ENCODE data around the gene RPL39. TPM values are rescaled to one million over a fixed set of nuclear protein-coding genes. Genes with fewer than 3 reads are reported as not detected.

The RPL39 gene
- total RNA-seq, 1 donor from 2014 or later: 1,492 TPM

DNA sequence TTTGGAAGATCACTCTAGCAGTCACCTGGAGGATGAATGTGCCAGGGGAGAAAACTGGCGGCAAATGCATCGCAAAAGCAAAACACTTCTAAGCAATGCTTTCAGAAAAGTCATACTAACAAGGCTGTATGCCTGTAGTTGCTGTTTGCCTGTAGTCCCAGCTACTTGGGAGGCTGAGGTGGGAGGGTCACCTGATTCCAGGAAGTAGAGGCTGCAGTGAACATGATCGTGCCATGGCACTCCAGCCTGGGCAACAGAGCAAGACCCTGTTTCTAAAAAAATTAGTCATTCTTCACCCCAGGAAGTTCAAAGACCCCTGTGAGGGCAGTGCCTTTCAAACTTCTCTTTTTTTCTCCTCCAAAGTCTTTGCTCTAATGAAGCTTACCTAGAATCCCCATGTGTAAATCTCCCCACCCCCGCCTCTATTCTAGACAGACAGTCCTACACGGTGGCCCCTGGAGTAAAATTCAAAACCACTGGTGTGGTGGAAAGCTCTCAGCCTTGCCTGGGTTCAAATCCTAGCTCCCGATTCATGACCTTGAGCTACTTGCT is 27.5 kb downstream of the RPL39 start:
- peaks cover 13% of the 10 kb centered on the region for H3K4me1 Mint-ChIP-seq (ENCODE audit: low read depth, unreplicated experiment)
- Histone ChIP-seq H3K4me1 (ENCODE audit: insufficient read depth, low read length) (peaks cover 9% of the 10 kb centered on the region), H3K27me3 (ENCODE audit: insufficient read depth, low read length) (no peaks in the 10 kb centered on the region), H3K36me3 (ENCODE audit: insufficient read depth, low read length) (no peaks in the 10 kb centered on the region), H3K27ac (ENCODE audit: low read depth, low read length) (no peak overlapping the region), H3K4me2 (ENCODE audit: low read length) (peak overlapping the region; percentile 64), H3K79me2 (ENCODE audit: insufficient read depth, low read length) (no peaks in the 10 kb centered on the region), H3K9ac (ENCODE audit: low read length) (no peak overlapping the region), H2AFZ (ENCODE audit: low read depth, low read length) (no peak overlapping the region), H4K20me1 (ENCODE audit: insufficient read depth, low read length) (no peaks in the 10 kb centered on the region), H3K4me3 (ENCODE audit: insufficient read depth, low read depth, low read length) (no peak overlapping the region), H3K9me3 (ENCODE audit: insufficient read depth, low read depth, low read length) (no peaks in the 10 kb centered on the region)
- TF ChIP-seq EZH2 (IDR thresholded peaks at IDR 0.05; ENCODE audit: insufficient read depth, low read length): no peak
- TF ChIP-seq, protein P1, sequence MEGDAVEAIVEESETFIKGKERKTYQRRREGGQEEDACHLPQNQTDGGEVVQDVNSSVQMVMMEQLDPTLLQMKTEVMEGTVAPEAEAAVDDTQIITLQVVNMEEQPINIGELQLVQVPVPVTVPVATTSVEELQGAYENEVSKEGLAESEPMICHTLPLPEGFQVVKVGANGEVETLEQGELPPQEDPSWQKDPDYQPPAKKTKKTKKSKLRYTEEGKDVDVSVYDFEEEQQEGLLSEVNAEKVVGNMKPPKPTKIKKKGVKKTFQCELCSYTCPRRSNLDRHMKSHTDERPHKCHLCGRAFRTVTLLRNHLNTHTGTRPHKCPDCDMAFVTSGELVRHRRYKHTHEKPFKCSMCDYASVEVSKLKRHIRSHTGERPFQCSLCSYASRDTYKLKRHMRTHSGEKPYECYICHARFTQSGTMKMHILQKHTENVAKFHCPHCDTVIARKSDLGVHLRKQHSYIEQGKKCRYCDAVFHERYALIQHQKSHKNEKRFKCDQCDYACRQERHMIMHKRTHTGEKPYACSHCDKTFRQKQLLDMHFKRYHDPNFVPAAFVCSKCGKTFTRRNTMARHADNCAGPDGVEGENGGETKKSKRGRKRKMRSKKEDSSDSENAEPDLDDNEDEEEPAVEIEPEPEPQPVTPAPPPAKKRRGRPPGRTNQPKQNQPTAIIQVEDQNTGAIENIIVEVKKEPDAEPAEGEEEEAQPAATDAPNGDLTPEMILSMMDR (IDR thresholded peaks at IDR 0.05; ENCODE audit: insufficient read depth, low read depth, low read length): no peak
- H3K27ac Mint-ChIP-seq (ENCODE audit: unreplicated experiment): peak overlapping the region; percentile 97
- no peaks in the 10 kb centered on the region for H3K36me3 Mint-ChIP-seq (ENCODE audit: low read depth, unreplicated experiment)
- FAIRE-seq (peak; percentile 34), DNase-seq (ENCODE audit: low read depth) (no peak)
- no peaks in the 10 kb centered on the region for H3K9me3 Mint-ChIP-seq (ENCODE audit: unreplicated experiment)
- H3K27me3 Mint-ChIP-seq (ENCODE audit: low read depth, unreplicated experiment): peaks cover 6% of the 10 kb centered on the region
- no peak overlapping the region for H3K4me3 Mint-ChIP-seq (ENCODE audit: unreplicated experiment)

DNA sequence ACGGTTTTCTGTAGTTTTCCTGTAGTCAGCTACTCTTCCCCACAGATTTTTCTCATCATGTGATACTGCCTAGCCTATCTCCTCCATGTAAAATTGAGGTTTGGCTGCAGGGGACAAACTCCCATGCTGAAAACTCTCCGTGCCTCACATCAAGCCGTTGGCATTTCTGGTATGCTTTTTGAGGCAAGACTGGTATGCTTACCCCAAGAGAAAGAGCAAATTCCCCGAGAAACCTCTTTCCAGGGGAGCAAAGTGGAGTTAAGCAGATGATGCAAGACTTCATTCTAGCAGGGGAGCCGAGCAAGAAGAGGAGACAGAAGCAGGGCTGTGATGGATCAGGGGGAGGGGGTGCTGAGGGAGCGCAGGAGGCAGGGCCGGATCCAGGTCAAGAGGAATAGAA is 28.2 kb downstream of the RPL39 start:
- no peak overlapping the region for H3K27ac ChIP-seq (ENCODE audit: low read depth, low read length)

DNA sequence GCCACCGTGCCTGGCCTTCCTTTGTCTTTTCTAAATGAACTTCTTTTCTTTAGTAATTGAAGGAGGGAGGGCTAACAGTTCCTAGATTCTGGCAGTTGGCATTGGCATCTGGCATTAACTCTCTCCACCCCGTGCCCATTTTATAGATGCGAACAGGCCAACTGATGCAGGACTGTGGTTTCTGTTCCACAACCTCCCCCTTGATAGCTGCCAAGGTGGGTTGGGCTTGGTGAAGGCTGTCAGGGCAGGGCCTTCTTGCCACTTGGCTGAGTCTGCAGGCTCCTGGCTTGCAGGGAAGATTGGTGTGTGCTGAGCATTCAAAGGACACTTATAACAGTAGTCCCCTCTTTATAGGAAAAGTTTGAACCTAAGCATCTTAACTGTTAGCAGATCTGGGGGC is 28.7 kb downstream of the RPL39 start:
- Mint-ChIP-seq H3K36me3 (ENCODE audit: low read depth, unreplicated experiment) (no peaks in the 10 kb centered on the region), H3K4me1 (ENCODE audit: low read depth, unreplicated experiment) (peaks cover 11% of the 10 kb centered on the region), H3K27me3 (ENCODE audit: low read depth, unreplicated experiment) (peaks cover 6% of the 10 kb centered on the region), H3K4me3 (ENCODE audit: unreplicated experiment) (peak overlapping the region; percentile 54), H3K27ac (ENCODE audit: unreplicated experiment) (peak overlapping the region; percentile 97), H3K9me3 (ENCODE audit: unreplicated experiment) (no peaks in the 10 kb centered on the region)
- peaks cover 12% of the 10 kb centered on the region for H3K4me1 ChIP-seq (ENCODE audit: insufficient read depth, low read length)
- no peak for TF ChIP-seq EZH2 (IDR thresholded peaks at IDR 0.05; ENCODE audit: insufficient read depth, low read length)
- TF ChIP-seq, protein P1 (IDR thresholded peaks at IDR 0.05; ENCODE audit: insufficient read depth, low read depth, low read length): no peak
- no peaks in the 10 kb centered on the region for H3K9me3 ChIP-seq (ENCODE audit: insufficient read depth, low read depth, low read length)
- FAIRE-seq (no peak), DNase-seq (ENCODE audit: low read depth) (peak; percentile 29)
- no peak overlapping the region for H3K4me3 ChIP-seq (ENCODE audit: insufficient read depth, low read depth, low read length)
- peak overlapping the region; percentile 64 for H3K4me2 ChIP-seq (ENCODE audit: low read length)
- no peaks in the 10 kb centered on the region for H3K79me2 ChIP-seq (ENCODE audit: insufficient read depth, low read length)
- no peaks in the 10 kb centered on the region for H3K36me3 ChIP-seq (ENCODE audit: insufficient read depth, low read length)
- no peaks in the 10 kb centered on the region for H3K27me3 ChIP-seq (ENCODE audit: insufficient read depth, low read length)
- H3K9ac ChIP-seq (ENCODE audit: low read length): peak overlapping the region; percentile 27
- H4K20me1 ChIP-seq (ENCODE audit: insufficient read depth, low read length): no peaks in the 10 kb centered on the region
- H3K27ac ChIP-seq (ENCODE audit: low read depth, low read length): no peak overlapping the region
- no peak overlapping the region for H2AFZ ChIP-seq (ENCODE audit: low read depth, low read length)

More for the DNA sequence above, 28.2 kb downstream of the RPL39 start:
- no peaks in the 10 kb centered on the region for H3K27me3 ChIP-seq (ENCODE audit: insufficient read depth, low read length)
- Mint-ChIP-seq H3K27me3 (ENCODE audit: low read depth, unreplicated experiment) (peaks cover 6% of the 10 kb centered on the region), H3K9me3 (ENCODE audit: unreplicated experiment) (no peaks in the 10 kb centered on the region), H3K4me3 (ENCODE audit: unreplicated experiment) (peak overlapping the region; percentile 60), H3K27ac (ENCODE audit: unreplicated experiment) (peak overlapping the region; percentile 97), H3K36me3 (ENCODE audit: low read depth, unreplicated experiment) (no peaks in the 10 kb centered on the region), H3K4me1 (ENCODE audit: low read depth, unreplicated experiment) (peaks cover 13% of the 10 kb centered on the region)
- H3K36me3 ChIP-seq (ENCODE audit: insufficient read depth, low read length): no peaks in the 10 kb centered on the region
- peaks cover 11% of the 10 kb centered on the region for H3K4me1 ChIP-seq (ENCODE audit: insufficient read depth, low read length)
- H3K9me3 ChIP-seq (ENCODE audit: insufficient read depth, low read depth, low read length): no peaks in the 10 kb centered on the region
- TF ChIP-seq EZH2 (IDR thresholded peaks at IDR 0.05; ENCODE audit: insufficient read depth, low read length): no peak
- TF ChIP-seq, protein P1 (IDR thresholded peaks at IDR 0.05; ENCODE audit: insufficient read depth, low read depth, low read length): no peak
- peak overlapping the region; percentile 40 for H3K9ac ChIP-seq (ENCODE audit: low read length)
- H3K79me2 ChIP-seq (ENCODE audit: insufficient read depth, low read length): no peaks in the 10 kb centered on the region
- H3K4me3 ChIP-seq (ENCODE audit: insufficient read depth, low read depth, low read length): no peak overlapping the region
- DNase-seq (ENCODE audit: low read depth) (peak; percentile 86), FAIRE-seq (peak; percentile 98)
- no peak overlapping the region for H2AFZ ChIP-seq (ENCODE audit: low read depth, low read length)
- peak overlapping the region; percentile 64 for H3K4me2 ChIP-seq (ENCODE audit: low read length)
- no peaks in the 10 kb centered on the region for H4K20me1 ChIP-seq (ENCODE audit: insufficient read depth, low read length)
